Measurements from ENCODE around the gene C5orf22. TPM values are rescaled to one million over a fixed set of nuclear protein-coding genes. Genes with fewer than 3 reads are reported as not detected.

C5orf22 gene
- total RNA-seq, 1 experiment from 2014 or later = 40.6 TPM

DNA sequence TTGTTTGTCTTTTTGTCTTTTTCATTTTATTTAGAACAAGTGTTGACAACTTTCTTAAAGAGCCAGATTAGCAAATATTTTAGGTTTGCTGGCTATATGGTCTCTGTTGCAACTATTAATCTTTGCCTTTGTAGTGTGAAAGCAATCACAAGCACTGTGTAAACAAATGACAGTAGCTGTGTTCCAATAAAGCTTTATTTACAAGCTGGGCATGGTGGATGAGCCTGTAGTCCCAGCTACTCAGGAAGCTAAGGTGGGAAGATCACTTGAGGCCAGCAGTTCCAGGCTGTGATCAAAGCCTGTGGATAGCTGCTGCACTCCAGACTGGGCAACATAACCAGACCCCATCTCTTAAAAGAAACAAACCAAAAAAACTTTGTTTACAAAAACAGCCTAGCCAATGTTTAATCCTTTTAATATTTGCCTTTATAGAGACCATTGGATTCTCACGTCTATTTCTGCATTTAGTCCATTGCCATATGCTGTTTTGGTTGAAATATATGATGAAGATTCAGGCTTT, 2.5 kb downstream of the C5orf22 start:
- no peaks in the 10 kb centered on the region for H3K9me3 Mint-ChIP-seq
- H3K27me3 Mint-ChIP-seq (ENCODE audit: low read depth) = no peaks in the 10 kb centered on the region
- CTCF ChIA-PET = no interaction called here
- TF ChIP-seq ZNF121 (CRISPR knock-in tag; IDR thresholded peaks at IDR 0.05) (0 out of 2 replicates have a peak, but pooled peaks have one; percentile 15), E2F5 (CRISPR knock-in tag; IDR thresholded peaks at IDR 0.05) (no peak)
- H3K27ac Mint-ChIP-seq = no peak overlapping the region
- H3K36me3 Mint-ChIP-seq = peaks cover 43% of the 10 kb centered on the region
- ATAC-seq (no peak), DNase-seq (ENCODE audit: low spot score) (no peak)
- H3K4me3 Mint-ChIP-seq = no peak overlapping the region
- POLR2A ChIA-PET = no interaction called here
- peaks cover 18% of the 10 kb centered on the region for H3K4me1 Mint-ChIP-seq

DNA sequence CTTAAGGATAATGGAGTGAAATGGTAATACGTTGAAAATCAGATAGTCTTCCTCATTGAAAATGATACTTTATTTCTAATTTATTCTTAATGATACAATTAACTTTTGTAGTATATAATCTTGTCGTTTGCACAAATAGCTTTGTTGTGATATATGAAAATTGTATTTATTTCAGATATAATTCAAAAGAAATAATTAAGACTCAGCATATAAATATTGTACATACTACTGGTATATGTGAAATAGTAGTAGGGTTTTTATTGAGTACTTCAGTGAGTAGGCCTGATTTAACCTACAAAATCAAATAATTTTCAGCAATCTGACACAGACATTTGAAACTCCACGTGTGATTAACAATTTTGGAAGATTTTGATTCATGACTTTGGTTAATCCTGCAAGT, 4.8 kb downstream of the C5orf22 start:
- Mint-ChIP-seq H3K36me3 (peaks cover 60% of the 10 kb centered on the region), H3K27me3 (ENCODE audit: low read depth) (no peaks in the 10 kb centered on the region), H3K4me3 (no peak overlapping the region), H3K27ac (no peak overlapping the region), H3K4me1 (peaks cover 5% of the 10 kb centered on the region), H3K9me3 (no peaks in the 10 kb centered on the region)
- no peak for ATAC-seq
- ChIA-PET POLR2A (no interaction called here), CTCF (no interaction called here)
- no peak for DNase-seq (ENCODE audit: low spot score)
- TF ChIP-seq, protein P1, sequence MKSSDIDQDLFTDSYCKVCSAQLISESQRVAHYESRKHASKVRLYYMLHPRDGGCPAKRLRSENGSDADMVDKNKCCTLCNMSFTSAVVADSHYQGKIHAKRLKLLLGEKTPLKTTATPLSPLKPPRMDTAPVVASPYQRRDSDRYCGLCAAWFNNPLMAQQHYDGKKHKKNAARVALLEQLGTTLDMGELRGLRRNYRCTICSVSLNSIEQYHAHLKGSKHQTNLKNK (CRISPR knock-in tag; IDR thresholded peaks at IDR 0.05) = no peak
- TF ChIP-seq NFATC4 (CRISPR knock-in tag; IDR thresholded peaks at IDR 0.05) (no peak), NFE2L1 (CRISPR knock-in tag; IDR thresholded peaks at IDR 0.05) (no peak), ZNF219 (CRISPR knock-in tag; IDR thresholded peaks at IDR 0.05; ENCODE audit: borderline replicate concordance) (no peak), SMAD3 (CRISPR knock-in tag; IDR thresholded peaks at IDR 0.05; ENCODE audit: borderline replicate concordance) (no peak), HMGXB4 (CRISPR knock-in tag; IDR thresholded peaks at IDR 0.05) (no peak), TP53 (CRISPR knock-in tag; IDR thresholded peaks at IDR 0.05) (no peak), ZNF317 (CRISPR knock-in tag; IDR thresholded peaks at IDR 0.05; ENCODE audit: borderline replicate concordance, low read depth) (no peak)
- TF ChIP-seq, protein P2, sequence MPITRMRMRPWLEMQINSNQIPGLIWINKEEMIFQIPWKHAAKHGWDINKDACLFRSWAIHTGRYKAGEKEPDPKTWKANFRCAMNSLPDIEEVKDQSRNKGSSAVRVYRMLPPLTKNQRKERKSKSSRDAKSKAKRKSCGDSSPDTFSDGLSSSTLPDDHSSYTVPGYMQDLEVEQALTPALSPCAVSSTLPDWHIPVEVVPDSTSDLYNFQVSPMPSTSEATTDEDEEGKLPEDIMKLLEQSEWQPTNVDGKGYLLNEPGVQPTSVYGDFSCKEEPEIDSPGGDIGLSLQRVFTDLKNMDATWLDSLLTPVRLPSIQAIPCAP (CRISPR knock-in tag; IDR thresholded peaks at IDR 0.05) = no peak

DNA sequence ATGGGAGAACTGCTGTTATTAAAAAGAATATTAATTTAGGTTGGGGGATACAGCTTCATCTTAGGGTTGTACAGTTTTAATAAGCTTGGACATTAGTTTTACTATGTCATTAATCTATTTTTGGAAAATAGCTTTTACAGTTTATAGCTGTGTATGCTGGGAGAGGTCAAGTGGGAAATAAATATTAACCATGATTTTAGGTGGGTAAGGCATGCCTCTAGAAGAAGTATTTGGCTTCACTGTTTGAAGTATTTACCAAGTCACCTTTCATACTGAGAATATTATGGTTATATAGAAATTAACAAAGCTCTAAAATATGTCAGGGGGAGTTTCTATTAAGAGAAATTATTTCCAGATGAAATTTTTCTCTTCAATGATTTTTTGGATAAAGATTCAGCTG, 5.2 kb downstream of the C5orf22 start:
- Mint-ChIP-seq H3K27ac (no peak overlapping the region), H3K9me3 (no peaks in the 10 kb centered on the region), H3K4me1 (peaks cover 5% of the 10 kb centered on the region), H3K4me3 (no peak overlapping the region), H3K27me3 (ENCODE audit: low read depth) (no peaks in the 10 kb centered on the region), H3K36me3 (peaks cover 65% of the 10 kb centered on the region)
- TF ChIP-seq PRDM15 (CRISPR knock-in tag; IDR thresholded peaks at IDR 0.05) (no peak), ZNF138 (CRISPR knock-in tag; conservative IDR thresholded peaks at IDR 0.05) (no peak), EMX1 (CRISPR knock-in tag; IDR thresholded peaks at IDR 0.05) (no peak), SMAD4 (CRISPR knock-in tag; IDR thresholded peaks at IDR 0.05) (no peak), SP1 (CRISPR knock-in tag; conservative IDR thresholded peaks at IDR 0.05) (no peak)
- no peak for DNase-seq (ENCODE audit: low spot score)
- ChIA-PET CTCF (no interaction called here), POLR2A (no interaction called here)
- no peak for ATAC-seq
